SK-MEL-5 (cell line): Measurements from ENCODE around the gene CDPF1. TPM values are rescaled to one million over a fixed set of nuclear protein-coding genes. Genes with fewer than 3 reads are reported as not detected.
A peak's percentile ranks its signal among the peaks of the same experiment; 100 is the strongest.
"Not testable (repeated sequence)": the region's sequence is repeated elsewhere in the genome, so short reads cannot be mapped to it uniquely, and the experiment has no call there.

Experiments
- DNase-seq: peaks from one replicate; pipeline ENCODE4 v3.0.0-alpha.2; 2016; ENCODE audit warnings: low read depth, low spot score
- in situ Hi-C: cut with HindIII; loops from 2 replicates; pipeline ENCODE4 v1.10.0; 2016; ENCODE audit warnings: low sequenced_read_pairs, high pct_unique_total_duplicates, low pct_unique_long_range_greater_than_20kb
- total RNA-seq: library from RNA; depleted of rRNA; stranded (reverse); fragments of >200 nt; shearing (Covaris generic); gene quantifications from 2 replicates; pipeline ENCODE4 v1.2.3, GENCODE V29; 2014; rRNA removed

CDPF1 gene
- total RNA-seq, 1 experiment from 2014 or later = 29.2 TPM

DNA sequence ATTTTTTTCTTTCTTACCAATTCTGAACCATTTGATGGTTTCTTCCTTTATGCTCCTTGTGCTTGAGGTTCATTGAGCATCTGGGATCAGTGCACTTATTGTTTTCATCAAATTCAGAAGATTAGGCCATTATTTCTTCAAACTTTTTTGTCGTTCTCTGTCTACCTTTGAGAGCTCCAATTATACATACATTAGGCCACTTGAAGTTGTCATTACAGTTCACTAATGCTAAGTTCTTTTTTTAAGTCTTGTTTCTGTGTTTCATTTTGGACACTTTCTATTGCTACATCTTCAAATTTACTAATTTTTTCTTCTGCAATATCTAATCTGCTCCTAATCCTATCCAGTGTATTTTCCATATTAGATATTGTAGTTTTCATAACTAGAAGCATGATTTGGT is 40.8 kb downstream of the CDPF1 start:
- no peak for DNase-seq
- in situ Hi-C loops = no loop called here

DNA sequence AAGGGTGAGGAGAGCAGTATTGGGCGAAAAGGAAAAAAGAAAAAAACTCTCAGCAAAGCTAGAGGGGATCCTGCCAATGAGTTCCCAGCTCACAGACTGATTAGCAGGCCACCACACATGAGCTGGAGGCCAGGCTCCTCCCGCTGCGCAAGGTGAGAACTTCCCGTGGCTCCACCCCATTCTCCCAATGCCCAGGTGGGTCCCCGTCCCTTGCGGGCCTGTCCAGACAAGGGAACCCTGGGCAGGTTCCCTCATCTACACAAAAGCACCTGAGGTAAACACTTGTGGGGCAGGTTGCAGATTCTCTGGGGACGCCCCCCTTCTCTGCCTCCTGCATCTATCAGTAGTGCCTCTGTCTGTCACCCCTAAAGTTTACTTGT is 46.5 kb downstream of the CDPF1 start:
- no peak for DNase-seq
- in situ Hi-C loops = no loop called here

GRCh38 chr22:46202897-46203600 is 47.0 kb downstream of the CDPF1 start:
- DNase-seq = no peak

GRCh38 chr22:46201059-46201757 is 48.9 kb downstream of the CDPF1 start:
- in situ Hi-C loops = no loop called here
- DNase-seq = peak; percentile 68

More at GRCh38 chr22:46202897-46203600, 47.0 kb downstream of the CDPF1 start:
- in situ Hi-C loops = no loop called here

DNA sequence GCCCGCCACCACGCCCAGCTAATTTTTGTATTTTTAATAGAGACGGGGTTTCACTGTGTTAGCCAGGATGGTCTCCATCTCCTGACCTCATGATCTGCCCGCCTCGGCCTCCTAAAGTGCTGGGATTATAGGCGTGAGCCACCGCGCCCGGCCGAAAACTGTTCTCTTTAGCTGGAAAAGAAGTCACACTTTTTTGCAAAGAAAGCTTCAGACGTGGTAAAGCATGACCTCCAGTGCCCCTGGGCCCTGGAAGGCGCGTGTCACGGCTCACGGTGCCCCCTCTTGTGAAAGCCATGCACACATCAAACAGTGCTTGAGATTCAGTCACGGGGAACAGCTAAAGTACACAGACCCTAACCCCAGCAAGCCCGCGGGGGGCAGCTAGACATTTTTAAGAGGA is 51.3 kb downstream of the CDPF1 start:
- in situ Hi-C loops, DNase-seq: not testable (repeated sequence)

DNA sequence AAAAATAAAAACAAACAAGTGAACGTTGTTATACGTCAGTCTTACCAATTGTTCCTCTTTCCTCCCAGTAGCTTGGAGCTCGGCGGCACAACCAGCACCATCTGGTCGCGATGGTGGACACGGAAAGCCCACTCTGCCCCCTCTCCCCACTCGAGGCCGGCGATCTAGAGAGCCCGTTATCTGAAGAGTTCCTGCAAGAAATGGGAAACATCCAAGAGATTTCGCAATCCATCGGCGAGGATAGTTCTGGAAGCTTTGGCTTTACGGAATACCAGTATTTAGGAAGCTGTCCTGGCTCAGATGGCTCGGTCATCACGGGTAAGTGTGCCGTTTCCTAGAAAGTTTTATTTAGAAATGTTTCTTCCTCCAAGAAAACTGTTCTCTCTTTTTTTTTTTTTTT is 51.8 kb downstream of the CDPF1 start:
- in situ Hi-C loops = no loop called here
- DNase-seq = no peak

DNA sequence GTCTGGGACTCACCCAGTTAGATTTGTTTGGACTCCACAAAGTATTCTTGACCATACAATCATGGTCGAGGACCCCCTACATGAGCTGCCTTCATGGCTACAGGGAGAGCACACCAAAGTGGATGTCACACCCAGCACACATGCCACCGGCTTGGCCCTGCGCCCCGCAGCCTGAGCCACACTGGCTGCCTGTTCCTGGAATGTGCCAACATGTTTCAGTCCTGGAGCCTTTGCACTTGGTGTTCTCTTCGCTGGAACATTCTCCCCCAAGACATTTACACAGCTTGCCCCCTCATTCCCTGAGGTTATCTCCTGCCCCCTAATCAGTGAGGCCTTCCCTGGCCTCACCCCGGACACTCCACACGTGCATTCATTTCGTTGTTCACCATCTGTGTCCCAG is 53.8 kb downstream of the CDPF1 start:
- DNase-seq = no peak
- in situ Hi-C loops = no loop called here

GRCh38 chr22:46195487-46196165 is 54.5 kb downstream of the CDPF1 start:
- in situ Hi-C loops = no loop called here
- DNase-seq = peak; percentile 57

Other genes starting within 250 kb of the CDPF1 start
- gene PPARA, start 99.8 kb downstream of the CDPF1 start, total RNA-seq = 10.6 and 12.2 TPM in 2 replicates
- gene PKDREJ, start 13.1 kb upstream of the CDPF1 start, total RNA-seq = not detected in 2 replicates
- 27.8 and 27.9 TPM in 2 replicates for gene TTC38, start 17.7 kb upstream of the CDPF1 start, total RNA-seq
- gene GTSE1, start 46.6 kb upstream of the CDPF1 start, total RNA-seq = 15.6 and 16.5 TPM in 2 replicates
- 58.4 and 61.3 TPM in 2 replicates for gene TRMU, start 85.4 kb upstream of the CDPF1 start, total RNA-seq